ENCODE data around the gene C20orf204. TPM values are rescaled to one million over a fixed set of nuclear protein-coding genes. Genes with fewer than 3 reads are reported as not detected.

Gene C20orf204
- total and polyA plus RNA-seq, 2 of the 4 experiments (the other 2 are of a cell fraction), result 0.09 to 0.18 TPM

- peaks cover 6% of the 10 kb centered on the region for H4K20me1 ChIP-seq (ENCODE audit: insufficient read depth, low read length)
- no peak overlapping the region for H3K18ac ChIP-seq (ENCODE audit: low read depth, low read length)
- H3K4me1 ChIP-seq (ENCODE audit: control insufficient read depth, insufficient read depth, low read length), result peaks cover 13% of the 10 kb centered on the region
- H2BK5ac ChIP-seq (ENCODE audit: low read depth, low read length, poor library complexity, severe bottlenecking), result no peak overlapping the region
- DNase-seq (no peak), ATAC-seq (ENCODE audit: low read depth) (no peak)
- H4K8ac ChIP-seq (ENCODE audit: low read depth in 2 of 2, low read length in 2 of 2), result no peak overlapping the region
- intact Hi-C loops (cut with micrococcal nuclease), result no loop called here
- dilution Hi-C loops (cut with HindIII; ENCODE audit: low sequenced_read_pairs, unreplicated experiment), result no loop called here
- H3K27me3 ChIP-seq (ENCODE audit: control insufficient read depth, insufficient read depth, low read length), result peaks cover 6% of the 10 kb centered on the region; the same call in 1 of the 2 replicates
- no peak overlapping the region for H3K9ac ChIP-seq (ENCODE audit: low read depth, low read length)
- H3K9me3 ChIP-seq (ENCODE audit: control insufficient read depth, insufficient read depth, low read length), result no peaks in the 10 kb centered on the region
- H2BK15ac ChIP-seq (ENCODE audit: low read depth, low read length), result no peak overlapping the region
- in situ Hi-C loops (cut with MboI; ENCODE audit: low sequenced_read_pairs), result no loop called here
- H4K5ac ChIP-seq (ENCODE audit: low read depth, low read length), result no peak overlapping the region
- H2AK5ac ChIP-seq (ENCODE audit: low read depth, low read length), result no peak overlapping the region
- CTCF ChIA-PET, result no interaction called here
- no peak overlapping the region for H3K27ac ChIP-seq (ENCODE audit: insufficient read depth, low read length)
- no peak overlapping the region for H3K14ac ChIP-seq (replicated peaks; ENCODE audit: low read depth, low read length)
- no peak overlapping the region for H3K56ac ChIP-seq (ENCODE audit: extremely low read depth, insufficient read depth, low read length)
- H3K23ac ChIP-seq (ENCODE audit: low read depth, low read length), result no peak overlapping the region
- H3K4me2 ChIP-seq (ENCODE audit: low read depth, low read length), result no peak overlapping the region; the same call in 1 of the 2 replicates
- BruUV-seq (replicated peaks), result no TSS peak
- H4K91ac ChIP-seq (ENCODE audit: insufficient read depth, low read depth, low read length), result no peak overlapping the region
- H2BK20ac ChIP-seq (ENCODE audit: low read depth, low read length), result no peak overlapping the region
- no peak overlapping the region for H2BK120ac ChIP-seq (ENCODE audit: low read depth, low read length)
- no peak for TF ChIP-seq CEBPB (IDR thresholded peaks at IDR 0.05; ENCODE audit: low read depth, low read length)
- no peak for TF ChIP-seq BHLHE40 (IDR thresholded peaks at IDR 0.05; ENCODE audit: low read depth, low read length)
- TF ChIP-seq MAFK (IDR thresholded peaks at IDR 0.05; ENCODE audit: low read depth, low read length), result no peak
- no peak for TF ChIP-seq FOS (IDR thresholded peaks at IDR 0.05; ENCODE audit: low read depth, low read length)
- no peak for TF ChIP-seq RAD21 (IDR thresholded peaks at IDR 0.05; ENCODE audit: low read length)
- TF ChIP-seq RCOR1 (IDR thresholded peaks at IDR 0.05; ENCODE audit: insufficient replicate concordance, low read length), result no peak
- TF ChIP-seq CHD1 (IDR thresholded peaks at IDR 0.05; ENCODE audit: low read depth, low read length), result no peak
- no peak overlapping the region for H2AK9ac ChIP-seq (replicated peaks; ENCODE audit: low read depth, low read length, poor library complexity)
- H3K36me3 ChIP-seq (ENCODE audit: control insufficient read depth, insufficient read depth, low read length), result peaks cover 15% of the 10 kb centered on the region; the same call in 1 of the 2 replicates
- POLR2A ChIA-PET (ENCODE audit: unreplicated experiment), result no interaction called here
- no peaks in the 10 kb centered on the region for H3K9me1 ChIP-seq (ENCODE audit: insufficient read depth, low read length)
- peaks cover 6 to 8% of the 10 kb centered on the region in 2 experiments; a peak in 3 of 4 replicates for H3K79me1 ChIP-seq (ENCODE audit: low read depth in 1 of 2, low read length in 2 of 2)
- 49% methylated on average over 2 of the region's 15 CpGs; no CpG with 5 or more reads in 1 of the 2 experiments for WGBS, 2 experiments (ENCODE audit: extremely low coverage in 2 of 2, insufficient read length in 1 of 2)
- H3K4ac ChIP-seq (ENCODE audit: low read depth, low read length), result no peak overlapping the region
- H3K4me3 ChIP-seq (ENCODE audit: insufficient read depth, low read depth, low read length), result no peak overlapping the region
- H2AFZ ChIP-seq (replicated peaks; ENCODE audit: low read length, poor library complexity), result no peak overlapping the region
Measured at GRCh38 chr20:64077876-64078551, 42.0 kb downstream of the C20orf204 start.

Measured in IMR-90 (cell line).